ENCODE data around the gene CCDC150.
"Not testable (repeated sequence)": the region's sequence is repeated elsewhere in the genome, so short reads cannot be mapped to it uniquely, and the experiment has no call there.

Gene CCDC150

DNA sequence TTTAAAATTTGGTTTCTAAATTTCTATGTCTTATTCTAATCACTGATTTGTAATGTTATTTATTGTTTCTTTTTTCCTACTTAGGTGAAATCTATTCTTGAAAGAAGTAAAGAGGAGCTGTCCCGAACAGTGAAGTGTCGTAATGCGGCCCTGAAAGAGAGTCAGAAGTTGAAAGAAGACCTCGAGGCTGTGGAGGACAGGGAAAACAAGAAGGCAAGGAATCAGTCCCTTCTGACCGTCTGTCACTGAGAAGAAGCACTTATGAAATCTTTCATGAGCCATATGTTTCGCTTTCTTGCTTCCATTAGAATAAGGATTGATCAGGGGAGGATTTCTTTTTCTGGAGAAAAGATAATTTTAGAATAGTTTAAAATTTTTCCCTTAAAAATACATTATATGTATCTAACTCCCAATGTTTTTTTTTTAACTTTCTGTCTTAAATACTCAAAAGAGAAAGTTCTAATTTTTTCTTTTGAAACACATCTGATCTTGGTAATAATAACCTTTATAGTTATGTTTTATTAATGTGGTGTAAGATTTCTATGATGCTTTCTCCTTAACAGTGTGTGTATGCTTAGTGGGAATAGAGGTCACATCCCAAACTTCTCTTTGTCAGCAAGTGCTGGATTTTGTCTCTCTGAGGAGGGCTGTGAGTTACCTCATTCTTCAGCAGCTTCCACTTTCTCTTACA is 79.0 kb downstream of the CCDC150 start:
- no peak for DNase-seq

DNA sequence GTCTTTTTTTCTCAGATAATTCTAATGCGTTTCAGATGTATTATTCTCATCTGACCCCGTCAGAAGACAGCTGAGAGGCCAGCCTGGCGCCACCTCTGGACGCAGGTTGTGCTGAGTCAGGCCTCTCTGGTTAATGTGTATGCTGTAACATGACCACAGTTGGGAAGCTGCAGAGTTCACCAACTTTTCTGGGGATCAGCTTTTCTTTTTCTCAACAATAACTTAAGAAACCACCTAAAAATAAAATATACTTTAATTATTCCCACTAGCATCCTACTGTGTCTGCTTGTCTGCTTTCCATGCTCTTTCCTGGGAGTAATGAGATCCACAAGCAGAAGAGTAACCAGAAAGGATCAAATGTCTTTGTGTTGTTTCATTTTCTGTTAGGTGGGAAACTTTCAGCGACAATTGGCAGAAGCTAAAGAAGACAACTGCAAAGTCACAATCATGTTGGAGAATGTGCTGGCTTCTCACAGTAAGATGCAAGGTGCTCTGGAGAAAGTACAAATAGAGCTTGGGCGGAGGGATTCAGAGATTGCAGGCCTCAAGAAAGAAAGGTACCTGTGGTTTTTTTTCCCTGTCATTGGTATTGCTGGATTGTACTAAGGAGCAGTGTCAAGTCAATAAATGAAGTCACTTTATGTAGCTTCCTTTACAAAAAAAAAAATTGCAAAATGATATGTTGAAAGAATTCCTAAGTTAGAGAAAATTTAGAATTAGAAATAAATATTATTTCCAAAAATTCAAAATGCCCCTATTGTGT is 79.8 kb downstream of the CCDC150 start:
- DNase-seq = no peak

DNA sequence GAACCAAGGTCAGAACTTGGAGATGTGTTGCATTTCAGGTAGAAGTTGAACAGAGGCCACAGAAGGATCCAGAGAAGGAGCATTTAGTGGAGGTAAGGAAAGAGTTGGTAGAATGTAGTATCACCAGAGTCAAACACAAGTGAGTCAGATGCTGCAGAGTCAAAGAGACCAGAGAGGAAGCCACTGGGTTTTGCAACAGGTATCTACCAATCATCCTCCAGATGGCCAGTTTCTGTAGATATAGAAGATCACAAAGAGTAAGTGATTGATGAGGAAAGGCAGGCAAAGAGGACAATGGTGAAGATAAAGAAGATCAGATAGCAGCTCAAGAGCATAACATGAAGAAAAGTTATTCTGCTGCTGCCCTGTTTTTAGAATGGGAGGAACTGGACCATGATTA is 84.1 kb downstream of the CCDC150 start:
- DNase-seq = no peak

DNA sequence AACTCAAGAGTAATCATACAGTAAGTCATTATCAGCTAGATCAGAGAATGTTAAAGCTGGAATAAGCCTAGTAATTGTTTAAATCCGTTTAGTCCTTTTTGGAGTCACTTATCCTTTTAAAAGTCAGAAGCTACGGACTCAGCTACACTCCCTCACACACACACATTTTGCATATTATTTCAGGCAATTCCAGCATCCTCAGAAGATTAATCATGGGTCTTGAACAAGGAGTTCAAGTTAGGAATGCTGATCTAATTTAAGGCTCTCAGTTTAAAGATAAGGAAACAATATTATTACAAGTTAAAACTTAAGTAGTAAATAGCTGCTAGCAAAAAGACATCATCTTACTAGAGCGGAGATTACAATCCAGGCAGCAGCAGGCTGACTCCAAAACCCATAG is 85.7 kb downstream of the CCDC150 start:
- no peak for DNase-seq

DNA sequence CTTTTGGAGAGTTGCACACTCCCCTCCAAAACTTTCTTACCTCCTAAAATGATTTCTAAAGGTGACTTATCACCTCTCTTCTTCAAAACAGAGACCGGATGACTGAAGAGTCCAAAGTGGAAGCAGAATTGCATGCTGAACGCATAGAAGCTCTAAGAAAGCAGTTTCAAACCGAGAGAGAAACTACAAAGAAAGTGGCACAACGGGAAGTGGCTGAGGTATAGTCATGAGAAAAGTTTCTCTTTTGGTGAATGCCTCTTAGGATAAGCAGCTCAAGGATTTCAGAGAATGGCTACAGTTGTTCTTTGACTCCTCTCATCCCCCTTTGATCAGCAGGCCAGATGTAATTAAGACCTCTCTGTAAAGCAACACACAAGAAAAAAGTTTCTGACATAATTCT is 86.4 kb downstream of the CCDC150 start:
- no peak for DNase-seq

DNA sequence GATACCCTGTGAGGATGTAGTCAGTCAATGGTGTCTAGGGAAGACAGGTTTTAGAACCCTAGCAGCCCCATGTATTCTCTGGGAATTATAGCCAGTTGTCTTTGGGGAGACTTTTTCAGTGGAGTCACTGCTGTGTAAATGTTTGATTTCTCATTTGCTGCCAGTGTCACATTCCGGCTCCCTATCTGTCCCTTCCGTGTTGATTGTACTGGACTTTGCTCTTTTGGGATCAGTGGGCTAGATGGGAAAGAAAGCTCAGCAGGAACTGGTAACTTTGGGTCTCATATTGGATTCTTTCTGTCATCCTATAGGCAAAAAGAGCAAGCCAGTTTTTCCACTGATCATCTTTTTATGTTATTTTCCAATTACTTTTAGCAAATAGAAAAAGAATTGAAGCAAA is 89.9 kb downstream of the CCDC150 start:
- DNase-seq = no peak

DNA sequence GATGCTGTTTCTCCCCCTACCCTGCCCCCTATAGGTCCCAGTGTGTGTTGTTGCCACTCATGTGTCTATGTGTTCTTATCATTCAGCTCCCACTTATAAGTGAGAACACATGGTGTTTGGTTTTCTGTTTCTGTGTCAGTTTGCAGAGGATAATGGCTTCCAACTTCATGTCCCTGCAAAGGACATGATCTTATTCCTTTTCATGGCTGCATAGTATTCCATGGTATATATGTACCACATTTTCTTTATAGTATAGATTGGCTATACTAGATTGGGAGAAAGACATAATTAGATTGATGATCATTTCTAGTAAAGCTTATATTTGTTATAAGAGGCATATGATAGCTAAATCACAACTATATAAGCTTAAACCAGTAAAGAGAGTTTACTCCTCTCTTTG is 97.1 kb downstream of the CCDC150 start:
- DNase-seq = not testable (repeated sequence)

DNA sequence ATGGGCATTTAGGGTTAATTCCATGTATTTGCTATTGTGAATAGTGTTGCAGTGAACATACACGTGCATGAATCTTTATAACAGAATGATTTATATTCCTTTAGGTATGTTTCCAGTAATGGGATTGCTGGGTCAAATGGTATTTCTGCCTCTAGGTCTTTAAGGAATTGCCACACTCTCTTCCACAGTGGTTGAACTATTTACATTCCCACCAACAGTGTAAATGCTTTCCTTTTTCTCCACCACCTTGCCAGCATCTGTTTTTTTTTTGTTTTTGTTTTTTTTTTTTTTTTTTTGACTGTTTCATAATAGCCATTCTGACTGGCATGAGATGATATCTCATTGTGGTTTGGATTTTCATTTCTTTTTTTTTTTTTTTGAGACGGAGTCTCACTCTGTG is 97.5 kb downstream of the CCDC150 start:
- no peak for DNase-seq

DNA sequence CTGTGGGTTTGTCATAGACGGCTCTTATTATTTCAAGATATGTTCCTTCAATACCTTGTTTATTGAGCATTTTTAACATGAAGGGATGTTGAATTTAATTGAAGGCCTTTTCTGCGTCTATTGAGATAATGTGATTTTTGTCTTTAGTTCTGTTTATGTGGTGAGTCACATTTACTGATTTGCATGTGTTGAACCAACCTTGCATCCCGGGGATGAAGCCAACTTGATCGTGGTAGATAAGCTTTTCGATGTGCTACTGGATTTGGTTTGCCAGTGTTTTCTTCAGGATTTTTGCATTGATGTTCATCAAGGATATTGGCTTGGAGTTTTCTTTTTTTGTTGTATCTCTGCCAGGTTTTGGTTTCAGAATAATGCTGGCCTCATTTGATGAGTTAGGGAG is 99.5 kb downstream of the CCDC150 start:
- no peak for DNase-seq

DNA sequence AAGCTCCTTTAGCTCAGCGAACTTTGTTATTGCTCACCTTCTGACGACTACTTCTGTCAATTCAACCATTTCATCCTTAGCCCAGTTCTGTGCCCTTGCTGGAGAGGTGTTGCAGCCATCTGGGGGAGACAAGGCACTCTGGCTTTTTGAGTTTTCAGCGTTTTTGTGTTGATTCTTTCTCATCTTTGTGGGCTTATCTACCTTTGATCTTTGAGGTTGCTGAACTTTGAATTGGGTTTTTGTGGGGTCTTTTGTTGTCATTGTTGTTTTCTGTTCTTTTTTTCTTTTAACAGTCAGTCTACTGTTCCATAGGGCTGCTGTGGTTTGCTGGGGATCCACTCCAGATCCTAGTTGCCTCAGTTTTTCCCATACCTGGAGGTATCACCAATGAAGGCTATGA is 102.7 kb downstream of the CCDC150 start:
- DNase-seq = no peak

DNA sequence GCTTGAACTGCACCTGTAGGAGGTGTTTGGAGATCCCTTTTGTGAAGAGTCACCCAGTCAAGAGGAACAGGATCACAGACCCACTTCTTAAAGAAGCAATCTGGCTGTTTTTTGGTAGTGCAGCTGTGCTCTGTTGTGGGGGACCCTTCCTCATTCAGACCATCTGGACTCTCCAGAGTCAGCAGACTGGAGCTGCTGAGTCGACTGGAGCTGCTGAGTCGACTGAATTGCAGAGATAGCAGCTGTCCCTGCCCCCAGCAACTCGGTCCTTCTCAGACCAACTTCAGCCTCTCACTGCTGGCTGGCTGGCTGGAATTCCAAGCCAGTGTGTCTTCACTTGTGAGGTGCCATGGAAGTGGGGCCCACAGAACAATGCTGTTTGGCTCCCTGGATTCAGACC is 103.2 kb downstream of the CCDC150 start:
- no peak for DNase-seq

DNA sequence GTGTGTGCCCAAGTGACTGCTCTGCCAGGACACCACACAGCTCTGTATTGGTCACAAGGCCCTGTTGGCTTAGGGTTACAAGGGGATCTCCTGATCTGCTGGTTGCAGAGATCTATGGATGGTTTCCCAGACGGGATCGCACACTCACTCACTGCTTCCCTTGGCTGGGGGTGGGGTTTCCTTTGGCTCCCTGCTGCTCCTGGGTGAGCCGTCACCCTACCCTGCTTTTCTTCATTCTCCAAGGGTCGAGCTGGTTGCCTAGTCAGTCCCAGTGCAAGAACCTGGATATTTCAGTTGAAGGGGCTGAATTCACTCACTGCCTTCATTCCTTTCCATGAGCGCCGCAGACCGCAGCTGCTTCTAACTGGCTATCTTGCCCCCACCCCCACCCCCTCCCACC is 103.7 kb downstream of the CCDC150 start:
- DNase-seq = no peak

DNA sequence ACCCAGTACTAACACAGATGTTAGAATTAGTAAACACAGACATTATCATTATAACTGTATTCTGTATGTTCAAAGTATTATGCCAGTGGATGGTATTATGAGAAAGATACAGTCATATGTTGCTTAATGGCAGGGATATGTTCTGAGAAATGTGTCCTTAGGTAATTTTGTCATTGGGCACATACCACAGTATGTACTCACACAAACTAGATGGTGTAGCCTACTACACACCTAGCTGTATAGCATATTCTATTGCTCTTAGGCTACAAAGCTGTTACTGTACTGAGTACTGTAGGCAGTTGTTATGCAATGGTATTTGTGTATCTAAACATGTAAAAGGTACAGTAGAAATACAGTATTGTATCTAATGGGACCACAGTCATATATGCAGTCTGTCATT is 106.2 kb downstream of the CCDC150 start:
- no peak for DNase-seq

DNA sequence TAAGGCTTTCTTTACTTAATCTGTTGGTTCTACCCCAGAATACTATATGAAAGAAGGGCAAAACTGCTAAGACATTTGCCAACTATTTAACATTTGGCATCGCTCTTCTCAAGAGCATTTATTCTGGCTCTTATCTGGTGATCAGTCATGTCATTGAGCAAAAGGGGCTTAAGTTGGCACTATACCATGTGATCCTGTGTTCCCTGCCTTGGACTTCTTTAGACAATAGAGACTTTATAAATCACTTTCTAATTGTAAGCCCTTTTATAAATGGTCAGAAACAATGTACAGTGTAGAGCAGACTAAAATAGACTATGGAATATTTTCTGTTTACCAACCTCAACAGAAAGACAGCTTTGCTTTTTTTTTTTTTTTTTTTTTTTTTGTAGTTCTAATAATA is 107.9 kb downstream of the CCDC150 start:
- DNase-seq = no peak

DNA sequence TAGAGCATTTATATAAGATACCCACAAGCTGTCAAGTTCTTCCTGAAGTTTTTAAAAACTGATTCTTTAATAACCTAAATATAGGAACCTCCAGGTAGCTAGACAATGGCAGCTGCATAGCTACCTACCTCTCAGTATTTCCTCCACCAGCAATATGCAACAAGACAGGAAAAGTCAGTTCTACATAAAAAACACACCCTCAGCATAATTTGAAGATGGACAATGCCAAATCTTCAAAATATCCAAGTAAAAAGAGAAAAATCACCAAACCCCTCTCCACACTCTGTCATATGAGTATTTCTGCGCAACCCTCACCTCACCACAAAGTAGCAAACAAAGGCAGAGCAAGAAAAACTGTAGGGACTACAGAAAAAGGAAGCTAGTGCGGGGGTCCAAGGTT is 108.6 kb downstream of the CCDC150 start:
- no peak for DNase-seq

DNA sequence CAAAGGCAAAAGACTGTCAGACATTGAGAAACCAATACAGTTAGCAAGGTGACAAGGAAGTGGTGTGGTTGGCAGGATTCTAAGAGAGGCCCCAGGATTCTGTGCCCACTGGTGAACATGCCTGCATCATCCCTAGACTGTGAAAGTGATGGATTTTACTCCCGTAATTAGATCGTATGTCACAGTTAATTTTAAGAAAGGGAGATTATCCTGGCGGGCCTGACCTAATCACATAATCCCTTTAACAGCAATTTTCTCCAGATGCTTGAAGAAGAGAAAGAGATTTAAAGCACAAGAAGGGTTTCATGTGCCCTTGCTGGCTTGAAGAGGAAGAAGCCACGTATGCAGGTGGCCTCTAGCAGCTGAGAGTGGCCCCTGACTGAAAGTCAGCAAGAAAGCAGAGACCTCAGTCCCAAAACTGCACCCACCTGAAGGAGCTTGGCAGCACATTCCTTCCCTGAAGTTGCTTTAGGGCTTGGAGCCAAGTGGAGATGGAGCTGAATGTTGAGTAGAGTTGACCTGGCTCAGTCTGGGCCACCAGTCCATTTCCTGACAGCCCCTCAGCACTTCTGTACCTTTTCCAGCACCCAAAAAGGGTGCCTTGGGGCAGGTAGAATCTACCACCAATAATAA is 110.9 kb downstream of the CCDC150 start:
- peak; percentile 10 for DNase-seq

DNA sequence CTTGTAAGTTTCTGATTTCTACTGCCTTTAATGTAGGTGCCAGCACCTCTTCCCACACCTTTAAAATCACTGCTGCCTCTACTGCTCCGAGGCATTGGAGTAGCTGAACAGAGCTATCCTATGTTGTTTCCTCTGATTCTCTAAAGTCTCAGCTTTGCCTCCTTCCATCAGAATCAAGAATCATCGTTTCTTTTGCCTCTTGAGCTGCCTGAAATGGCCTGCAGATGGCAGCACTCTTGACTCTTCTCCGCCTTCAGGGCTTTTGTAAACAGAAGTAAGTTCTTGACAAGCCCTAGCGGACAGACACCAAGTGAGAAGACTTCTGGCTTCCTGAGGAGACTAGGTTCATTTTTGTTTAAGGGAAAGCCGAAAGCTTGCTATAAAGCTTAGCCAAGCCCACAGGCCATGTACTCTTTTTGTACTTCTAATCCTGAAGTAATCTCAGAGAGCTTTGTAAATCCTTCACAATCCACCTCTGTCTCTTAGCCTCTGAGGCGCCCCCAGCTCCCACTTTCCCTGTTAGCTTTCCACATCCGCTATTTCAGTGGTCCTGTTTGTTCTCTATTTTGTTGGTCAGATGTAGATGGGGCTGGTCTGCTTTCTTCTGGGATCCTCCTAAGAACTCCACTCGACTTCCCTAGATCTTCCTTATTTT is 111.6 kb downstream of the CCDC150 start:
- DNase-seq = peak; percentile 51

DNA sequence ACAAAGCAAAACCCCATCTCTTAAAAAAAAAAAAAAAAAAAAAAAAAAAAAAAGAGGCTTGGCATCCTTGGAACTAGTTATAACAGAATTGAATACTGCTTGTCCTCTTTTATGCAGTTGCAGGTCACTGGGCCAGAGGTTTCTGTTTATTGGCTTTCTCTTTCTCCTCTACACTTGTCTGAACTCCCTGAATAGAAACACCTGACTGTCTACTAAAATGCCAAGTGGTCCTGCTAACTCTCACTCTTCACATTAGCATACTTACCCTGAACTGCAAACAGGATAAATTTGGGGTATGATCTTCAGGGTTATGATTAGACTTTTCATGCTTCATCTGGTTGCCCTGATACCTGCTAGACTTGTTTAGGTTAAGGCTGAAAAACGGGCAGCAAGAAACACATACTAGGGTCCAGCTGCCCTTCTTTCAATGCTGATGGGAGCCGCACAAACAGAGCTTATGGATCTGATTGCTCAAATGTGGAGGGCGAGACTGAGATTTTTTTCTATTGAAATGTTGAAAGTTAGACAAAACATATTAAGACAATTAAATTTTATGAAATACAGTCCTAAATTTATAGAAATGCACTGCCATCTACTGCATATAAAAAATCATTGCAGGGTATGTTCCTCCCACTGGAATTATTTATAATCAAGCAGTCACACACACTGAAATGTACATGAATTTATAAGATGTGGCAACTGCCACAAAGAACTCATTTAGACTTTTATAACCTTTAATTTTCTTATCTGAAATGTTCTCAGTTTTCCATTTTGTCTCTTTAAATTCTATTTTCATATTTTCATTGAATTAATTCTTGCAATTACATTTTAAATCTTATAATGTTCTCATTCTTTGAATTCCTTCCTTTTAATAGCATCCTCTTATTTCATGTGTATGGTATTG is 119.2 kb downstream of the CCDC150 start:
- peak; percentile 4 for DNase-seq

DNA sequence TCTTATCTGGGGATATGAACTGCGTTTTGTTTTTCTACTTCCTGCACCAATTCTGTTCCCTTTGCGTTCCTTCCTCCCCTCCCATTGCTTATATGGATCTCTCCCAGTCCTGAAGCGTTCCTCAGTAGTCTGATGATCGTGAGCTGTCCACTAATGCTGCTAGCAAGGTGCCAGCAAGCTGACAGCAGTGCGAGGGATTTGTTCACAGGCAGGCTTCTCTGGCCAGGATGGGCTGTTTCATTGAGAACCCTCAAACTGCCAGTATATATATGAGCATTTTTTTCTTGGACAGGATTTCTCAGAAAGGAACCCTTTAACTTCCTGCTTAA is 119.8 kb downstream of the CCDC150 start:
- DNase-seq = no peak

DNA sequence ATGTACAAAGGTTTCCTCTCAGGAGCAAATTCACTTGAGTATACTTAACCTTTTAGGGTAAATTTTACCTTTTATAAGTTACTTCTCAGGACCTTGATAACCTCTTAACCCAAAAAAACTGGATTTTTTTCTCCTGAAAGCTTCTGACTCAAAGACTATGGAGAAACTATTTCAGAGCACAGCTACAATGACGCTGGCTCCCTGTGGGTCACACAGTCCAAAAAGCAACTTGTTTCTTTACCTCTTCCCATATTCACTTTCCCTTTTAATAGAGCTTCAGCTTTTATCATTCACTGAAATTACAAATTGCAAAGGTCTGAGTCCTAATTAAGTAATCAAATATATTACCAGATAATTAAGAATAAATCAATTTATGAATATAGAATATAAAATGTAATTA is 127.6 kb downstream of the CCDC150 start:
- no peak for DNase-seq
